Myocyte (in vitro differentiated cells): Measurements from ENCODE around the gene ELK3. TPM values are rescaled to one million over a fixed set of nuclear protein-coding genes. Genes with fewer than 3 reads are reported as not detected.

Source experiments
- DNase-seq: peaks from one replicate; pipeline ENCODE4 v3.0.0-alpha.2; 2012; ENCODE audit warnings: low read depth
- total RNA-seq: library from RNA; depleted of rRNA; stranded (reverse); fragments of >200 nt; gene quantifications from 2 replicates; pipeline ENCODE4 v1.2.3, GENCODE V29; 2014

Gene ELK3
- total RNA-seq, 1 donor from 2014 or later, result 22.5 TPM

DNA sequence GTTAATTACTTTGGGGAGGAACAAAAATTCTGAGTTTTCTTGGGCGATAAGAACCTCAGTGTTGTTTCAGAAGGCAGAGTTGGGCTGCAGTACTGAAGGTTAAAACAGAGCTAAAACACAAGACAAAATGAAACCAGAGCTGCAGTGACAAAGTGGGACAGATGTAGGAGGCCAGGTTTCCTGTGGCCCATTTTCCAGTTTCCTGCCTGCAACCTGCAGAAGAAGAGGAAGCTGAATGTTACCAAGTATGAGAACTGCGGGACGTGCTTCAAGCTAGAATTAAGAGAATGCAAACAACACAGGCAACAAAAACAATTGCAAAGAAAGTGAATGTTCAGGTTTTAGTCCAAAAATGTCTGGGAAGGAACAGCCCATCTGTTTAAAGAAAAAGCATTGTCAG lies 17.8 kb downstream of the ELK3 start:
- DNase-seq, result peak; percentile 33

DNA sequence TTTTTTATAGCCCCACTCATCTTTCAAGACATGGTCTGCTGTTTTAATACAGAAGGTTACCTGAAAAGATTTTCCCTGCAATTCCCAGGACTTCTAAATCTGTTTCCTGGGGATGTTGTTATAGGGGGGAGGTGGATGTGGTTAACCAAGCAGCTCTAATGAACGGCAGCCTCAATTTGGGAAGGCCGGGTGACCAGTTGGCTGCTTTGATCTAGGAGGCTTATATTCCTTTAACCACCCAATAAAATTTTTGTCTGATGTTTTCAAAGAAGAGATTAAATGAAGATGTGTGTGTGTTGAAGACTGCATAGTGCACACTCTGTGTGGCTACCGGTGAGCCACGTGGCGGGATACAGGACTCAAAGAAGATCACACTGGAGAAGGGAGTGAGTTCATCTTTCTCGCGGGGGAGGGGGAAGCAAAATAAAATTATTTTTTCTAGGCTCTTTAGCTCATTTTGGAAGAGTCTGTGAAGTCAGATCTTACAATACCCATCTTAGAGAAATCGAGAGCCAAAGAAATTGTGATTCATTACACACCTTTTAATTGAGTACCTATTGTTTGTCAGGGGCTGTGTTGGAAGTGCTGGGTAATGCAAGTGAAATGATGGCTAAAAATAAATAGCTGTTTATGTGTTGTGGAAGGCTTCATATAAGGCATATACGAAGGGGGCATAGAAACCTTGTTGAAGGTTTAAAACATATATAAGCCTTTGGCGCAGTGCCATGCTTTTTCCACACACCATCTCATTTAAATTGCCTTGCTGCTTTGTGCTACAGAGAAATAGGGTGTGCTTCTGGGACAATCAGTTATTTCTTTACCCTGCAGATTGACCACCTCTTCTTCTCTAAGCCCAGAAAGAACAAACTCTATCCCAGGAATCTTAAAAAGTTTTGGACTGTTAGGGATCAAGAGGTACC lies 18.5 kb downstream of the ELK3 start:
- DNase-seq, result peak; percentile 25

DNA sequence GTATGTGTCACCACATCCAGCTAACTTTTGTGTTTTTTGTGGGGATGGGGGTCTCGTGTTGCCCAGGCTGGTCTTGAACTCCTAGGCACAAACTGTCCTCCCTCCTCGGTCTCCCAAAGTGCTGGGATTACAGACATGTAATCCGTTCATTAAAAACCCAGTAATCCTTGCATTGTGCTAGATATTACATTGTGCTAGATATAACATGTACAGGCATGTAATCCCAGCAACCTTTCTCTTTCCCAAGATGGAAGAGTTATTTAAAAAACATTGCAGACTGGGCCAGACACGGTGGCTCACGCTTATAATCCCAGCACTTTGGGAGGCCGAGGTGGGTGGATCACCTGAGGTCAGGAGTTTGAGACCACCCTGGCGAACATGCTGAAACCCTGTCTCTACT lies 19.7 kb downstream of the ELK3 start:
- DNase-seq, result no peak

DNA sequence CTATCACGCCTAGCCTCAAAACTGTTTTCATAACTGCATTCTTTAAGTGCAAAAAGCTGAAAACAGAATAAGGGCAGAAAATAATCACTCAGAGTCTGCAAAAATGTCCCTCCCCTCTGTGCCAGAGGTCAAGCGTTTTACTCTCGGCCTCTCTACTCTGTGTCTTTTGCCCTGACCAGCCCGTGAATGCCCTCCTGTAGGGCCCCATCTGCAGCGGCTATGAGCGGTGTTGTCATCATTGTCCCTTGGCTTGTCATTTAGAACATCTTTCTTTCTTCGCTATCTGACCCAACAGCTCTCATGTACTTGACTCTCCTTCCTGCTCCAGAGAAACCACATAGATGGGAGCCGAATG lies 21.7 kb downstream of the ELK3 start:
- no peak for DNase-seq

DNA sequence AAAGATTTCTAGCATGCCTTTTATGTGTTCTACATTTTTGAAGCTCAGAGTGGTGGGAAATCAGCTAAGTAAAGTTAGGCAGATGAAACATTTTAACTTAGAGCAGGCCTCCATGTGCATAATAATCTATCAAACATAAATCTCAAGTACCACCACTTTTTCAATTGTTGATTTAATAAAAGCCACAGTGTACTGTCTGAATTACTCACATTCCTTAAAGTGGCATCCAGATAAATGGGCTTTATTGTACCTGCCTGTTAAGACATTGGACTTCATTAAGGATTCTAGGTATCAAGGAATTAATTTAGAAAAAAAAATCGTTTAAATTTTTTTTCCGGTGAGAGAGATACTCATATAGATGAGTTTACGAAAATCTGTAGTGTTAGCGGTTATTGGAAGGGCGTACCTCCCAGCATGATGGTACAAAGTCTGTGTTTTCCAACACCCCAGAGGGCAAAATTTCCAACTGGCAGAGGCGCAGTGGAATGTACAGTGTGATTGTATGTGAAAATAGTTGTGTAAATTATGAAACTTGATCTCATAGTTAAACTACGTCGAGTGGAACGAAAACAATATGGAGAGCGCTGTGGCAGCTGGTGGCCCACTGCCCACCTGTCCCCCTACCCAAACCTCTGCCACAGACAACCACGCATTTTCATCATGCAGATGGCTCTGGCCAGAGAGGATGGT lies 25.0 kb downstream of the ELK3 start:
- no peak for DNase-seq

DNA sequence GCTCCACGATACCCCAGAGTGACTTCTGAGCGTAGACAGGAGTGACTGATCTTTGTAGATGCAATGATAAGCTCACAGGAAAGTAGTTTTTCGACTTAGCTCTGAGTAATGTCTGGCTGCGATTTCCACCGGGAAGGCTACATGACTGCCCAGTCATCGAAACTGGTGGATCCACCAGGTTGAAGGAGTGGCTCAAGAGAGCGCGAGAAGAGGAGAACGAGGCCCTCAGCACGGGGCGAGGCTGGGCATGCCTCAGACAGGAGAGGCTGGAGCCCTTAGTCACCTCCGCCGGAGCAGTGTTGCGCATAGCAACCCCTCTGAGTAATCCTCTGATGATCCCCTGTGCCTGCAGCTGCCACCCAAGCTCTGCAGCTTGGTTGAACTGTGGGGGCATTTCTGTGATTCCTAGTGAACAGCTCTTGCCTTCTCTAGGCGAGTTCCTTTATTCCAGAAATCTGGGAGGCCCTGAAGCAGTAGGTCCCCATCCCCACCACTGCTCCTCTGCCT lies 25.6 kb downstream of the ELK3 start:
- peak; percentile 99 for DNase-seq

DNA sequence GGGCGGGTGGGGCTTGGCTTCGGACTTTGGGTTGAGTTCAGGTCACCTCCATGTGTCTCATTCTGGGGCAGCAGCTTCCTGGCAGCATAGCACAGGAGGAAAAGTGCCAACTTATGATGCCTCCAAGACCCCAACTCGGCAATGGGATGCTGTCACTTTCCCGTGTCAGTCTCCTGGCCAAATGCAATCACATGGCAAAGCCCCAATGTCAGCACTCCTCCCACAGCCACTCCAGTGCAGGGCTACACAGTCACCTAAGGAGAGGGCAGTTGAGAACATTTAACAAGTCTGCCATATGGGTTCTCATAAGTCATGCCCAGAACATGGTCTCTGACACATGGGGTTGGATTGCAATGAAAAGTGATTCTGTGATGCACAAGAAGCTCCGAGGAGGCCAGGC lies 26.7 kb downstream of the ELK3 start:
- peak; percentile 94 for DNase-seq

DNA sequence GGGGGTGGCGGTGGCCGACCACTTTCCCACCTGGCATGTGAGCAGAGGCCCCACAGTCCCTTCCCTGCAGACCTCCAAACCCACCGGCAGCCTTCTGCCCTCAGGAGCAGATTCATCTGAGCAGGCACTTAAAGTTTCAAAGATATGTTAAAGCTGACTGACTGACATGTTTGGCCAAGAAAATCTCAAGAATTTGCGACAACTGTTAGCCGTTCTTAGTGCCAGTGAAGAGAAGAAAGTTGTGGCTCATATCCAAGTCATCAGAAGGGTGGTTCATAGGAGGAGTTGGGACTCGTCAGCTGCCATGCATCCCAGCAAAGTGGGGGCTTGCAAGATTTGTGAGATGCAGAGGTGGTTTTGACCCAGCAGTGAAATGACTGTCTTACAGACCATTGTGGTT lies 27.2 kb downstream of the ELK3 start:
- peak; percentile 96 for DNase-seq

DNA sequence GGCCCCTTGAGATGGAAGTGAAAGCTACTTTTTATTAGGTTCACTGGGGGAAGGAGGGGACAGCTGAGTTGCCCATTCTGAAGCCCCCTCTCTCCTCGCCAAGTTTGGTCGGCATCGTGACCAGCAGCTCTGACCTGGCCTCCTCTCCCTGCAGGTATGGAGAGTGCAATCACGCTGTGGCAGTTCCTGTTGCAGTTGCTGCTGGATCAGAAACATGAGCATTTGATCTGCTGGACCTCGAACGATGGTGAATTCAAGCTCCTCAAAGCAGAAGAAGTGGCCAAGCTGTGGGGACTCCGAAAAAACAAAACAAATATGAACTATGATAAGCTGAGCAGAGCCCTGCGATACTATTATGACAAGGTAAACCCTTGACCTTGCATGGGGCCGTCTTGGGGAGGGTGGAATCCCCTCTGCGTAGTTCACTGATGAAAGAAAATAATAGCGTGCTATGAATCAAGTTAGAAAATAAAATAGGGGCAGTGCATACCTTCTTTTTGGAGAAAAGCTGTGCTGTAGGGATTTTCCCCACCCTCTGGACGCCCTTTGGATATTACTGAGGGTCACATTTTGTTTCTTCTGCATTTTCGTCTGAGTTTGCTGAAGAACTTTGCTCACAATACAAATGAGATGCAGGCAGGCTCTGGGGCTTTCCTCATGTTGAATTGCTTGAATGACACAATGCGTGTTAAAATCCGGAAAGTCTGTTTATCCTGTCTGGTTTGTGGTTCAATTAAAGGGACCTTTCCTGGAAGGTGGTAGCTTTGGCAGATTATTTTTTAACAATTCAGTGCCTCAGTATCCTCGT lies 29.4 kb downstream of the ELK3 start:
- DNase-seq, result no peak

DNA sequence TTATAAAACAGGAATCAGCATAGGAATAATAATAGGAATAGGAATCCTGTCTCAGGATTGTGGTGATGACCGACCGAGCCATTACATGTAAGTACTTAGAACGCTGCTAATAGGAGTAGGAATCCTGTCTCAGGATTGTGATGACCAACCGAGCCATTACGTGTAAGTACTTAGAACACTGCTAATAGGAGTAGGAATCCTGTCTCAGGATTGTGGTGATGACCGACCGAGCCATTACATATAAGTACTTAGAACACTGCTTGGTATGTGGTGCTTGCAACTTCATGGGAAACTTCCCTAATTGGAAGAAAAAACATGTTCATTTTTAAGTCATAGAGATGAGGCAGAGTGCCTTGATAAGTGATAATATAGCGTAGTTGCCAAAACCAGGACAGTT lies 30.0 kb downstream of the ELK3 start:
- no peak for DNase-seq

DNA sequence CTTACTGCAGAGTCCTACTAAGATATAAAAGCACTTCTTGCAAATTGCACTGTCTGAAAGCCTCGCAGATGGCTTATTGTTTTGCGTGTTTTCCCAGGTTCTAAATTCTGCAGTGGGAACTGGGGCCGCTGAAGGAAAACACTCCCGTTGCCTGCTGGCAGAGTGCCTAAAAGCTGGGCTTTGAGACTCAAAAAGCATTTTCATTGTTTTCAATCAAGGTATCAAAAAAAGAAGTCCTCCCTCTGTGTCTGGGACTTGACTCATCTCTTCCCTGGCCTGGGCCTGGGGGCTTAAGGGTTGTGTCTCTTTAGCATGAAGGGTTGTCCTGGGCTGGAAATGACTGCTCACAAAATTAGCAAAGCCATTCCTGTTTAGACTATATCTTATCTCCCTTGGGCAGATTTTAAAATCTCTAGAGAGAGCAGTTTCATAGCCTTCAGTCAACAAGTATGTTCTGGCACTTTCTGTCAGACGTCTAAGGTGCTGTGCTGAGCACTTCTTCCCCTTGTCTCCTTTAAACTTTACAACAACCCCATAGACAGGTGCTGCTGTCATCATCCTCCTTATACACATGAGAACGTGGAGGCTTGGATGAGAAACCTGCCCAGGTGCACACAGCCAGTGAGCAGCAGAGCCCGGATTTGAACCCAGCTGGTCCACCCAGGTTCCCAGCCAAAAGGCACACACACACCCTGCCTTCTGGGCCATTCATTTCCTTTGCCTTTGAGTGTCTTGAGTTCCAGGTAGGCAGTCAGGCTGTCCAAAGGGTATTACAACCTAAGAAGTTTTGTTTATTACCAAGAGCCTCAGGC lies 31.1 kb downstream of the ELK3 start:
- no peak for DNase-seq

DNA sequence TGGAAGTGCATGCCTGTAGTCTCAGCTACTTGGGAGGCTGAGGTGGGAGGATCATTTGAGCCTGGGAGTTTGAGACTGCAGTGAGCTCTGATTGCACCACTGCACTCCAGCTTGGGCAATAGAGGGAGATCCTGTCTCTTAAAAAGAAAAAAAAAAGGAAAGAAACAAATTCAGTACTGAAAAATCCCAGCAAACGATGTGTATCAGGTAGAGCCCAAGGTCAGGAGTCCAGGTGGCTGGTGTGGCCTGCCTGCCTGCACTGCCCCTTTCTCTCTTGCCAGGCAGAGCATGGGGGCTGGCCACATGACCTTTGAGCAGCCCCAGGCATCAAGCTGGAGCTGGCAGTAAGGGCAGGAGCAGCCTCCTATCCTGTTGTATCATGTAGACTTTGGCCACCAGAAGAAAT lies 31.8 kb downstream of the ELK3 start:
- no peak for DNase-seq

DNA sequence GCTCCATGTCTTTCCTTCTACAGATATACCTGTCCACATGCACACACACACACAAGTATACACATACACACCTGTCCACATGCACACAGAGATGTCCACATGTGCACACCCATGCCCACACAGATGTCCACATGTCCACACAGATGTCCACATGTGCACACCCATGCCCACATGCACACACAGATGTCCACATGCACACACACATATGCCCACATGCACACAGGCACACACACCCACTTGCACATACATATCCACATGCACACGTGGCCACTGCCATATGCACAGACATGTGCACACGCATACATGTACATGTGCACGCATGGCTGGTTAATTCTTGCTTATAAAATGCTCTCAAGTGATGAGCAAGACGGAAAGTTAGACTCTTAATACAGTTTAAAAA lies 32.2 kb downstream of the ELK3 start:
- no peak for DNase-seq

DNA sequence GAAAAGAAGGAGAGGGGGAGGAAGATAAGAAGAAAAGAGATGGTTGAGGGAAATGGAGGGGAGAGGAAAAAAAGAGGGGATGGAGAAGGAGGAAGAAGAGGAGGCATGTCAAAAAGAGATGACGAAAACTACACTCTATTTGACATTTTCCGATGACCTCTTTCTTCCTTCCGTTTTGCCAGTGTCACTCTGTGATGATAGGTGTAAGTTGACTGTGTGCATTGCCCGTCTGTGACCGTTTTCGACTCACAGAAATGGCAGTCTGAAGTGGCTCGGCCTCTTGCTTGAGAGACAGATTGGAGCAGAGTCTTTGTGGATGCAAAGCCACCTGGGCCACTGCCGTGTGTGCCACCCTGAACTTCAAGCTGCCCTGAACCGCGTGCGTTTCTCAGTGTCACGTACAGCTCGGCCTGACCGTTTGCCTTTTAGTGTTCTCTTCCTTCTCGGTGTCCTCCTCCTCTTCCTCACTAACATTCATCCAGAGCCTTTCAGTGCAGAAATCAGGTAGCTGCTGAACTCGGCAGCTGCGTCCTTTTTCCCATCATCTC lies 32.7 kb downstream of the ELK3 start:
- DNase-seq, result no peak

DNA sequence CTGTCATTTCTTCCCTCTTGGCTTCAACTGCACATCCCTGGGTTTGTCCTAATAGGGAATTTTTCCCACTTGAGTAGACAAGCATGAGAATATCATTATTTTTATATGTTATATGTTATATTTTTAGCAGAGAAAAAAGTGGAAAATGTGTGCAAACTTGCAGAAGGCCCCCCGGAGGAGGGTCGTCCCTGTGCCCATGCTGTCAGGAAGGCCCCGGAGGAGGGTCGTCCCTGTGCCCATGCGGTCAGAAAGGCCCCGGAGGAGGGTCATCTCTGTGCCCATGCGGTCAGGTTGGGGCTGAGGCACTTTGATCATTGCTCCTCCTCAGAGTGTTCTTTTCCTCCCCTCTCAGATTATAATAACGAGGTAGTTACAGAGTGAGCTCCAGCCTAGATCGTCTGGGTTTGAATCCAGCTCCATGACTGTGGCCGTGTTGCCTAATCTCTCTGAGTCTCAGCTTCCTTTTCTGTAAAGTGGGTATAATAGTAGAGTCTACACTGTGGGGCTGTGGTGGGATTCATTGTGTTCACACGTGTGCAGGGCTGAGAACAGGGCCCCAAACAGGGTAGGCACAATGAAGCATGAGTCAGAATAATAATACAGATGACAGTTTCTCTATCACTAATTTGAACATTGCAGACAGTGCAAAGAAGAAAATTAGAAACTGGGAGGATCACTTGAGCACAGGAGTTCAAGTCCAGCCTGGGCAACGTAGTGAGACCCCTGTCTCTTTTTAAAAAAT lies 33.4 kb downstream of the ELK3 start:
- DNase-seq, result no peak

DNA sequence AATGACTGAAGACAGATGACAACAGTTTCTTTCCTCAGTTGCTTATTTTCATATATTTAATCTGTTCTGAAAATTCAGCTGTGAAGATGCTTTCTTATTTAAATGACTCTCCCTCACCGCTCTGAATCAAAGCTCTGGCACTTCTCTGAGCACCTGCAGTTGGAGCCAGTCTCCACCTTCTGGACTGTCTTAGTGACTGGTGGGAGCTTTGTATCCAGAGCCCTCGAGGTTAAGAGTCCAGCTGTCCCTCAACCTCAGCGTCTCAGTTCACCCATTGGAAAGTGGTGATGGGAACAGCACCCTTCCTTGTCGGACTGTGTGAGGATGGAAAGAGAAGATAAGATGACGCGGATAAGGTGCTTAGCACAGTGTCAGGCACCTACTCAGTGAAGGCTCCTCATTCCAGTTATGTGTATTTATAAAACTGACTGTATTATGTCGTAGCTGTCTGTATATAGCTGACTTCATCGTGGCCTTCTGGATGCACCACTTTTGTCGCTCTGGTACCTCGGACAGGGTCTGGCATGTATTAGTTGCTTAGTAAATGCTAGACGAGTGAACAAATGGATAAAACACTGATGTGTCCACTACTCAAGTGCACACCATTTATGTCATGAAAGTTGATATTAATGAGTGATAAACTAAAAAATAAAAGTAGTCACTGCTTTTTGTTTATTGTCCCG lies 34.5 kb downstream of the ELK3 start:
- DNase-seq, result peak; percentile 58

DNA sequence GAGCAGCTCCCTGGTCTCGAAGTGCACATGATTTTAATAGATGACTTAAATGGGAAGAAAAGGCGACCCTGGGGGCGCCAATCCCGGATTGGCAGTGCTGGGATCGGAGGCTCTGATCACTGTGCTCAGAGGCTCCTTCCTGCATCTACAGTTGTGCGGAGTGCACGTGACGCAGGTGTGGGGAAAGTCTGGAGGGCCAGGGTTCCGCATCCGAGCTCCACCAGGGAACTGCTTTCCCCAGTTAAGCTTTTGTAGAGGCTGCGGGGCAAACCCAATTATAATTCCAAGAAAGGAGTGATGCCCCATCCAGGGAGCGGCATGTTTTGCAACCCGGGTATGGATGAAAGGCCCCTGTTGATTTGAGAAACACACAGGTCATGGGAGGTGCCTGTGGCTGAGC lies 36.5 kb downstream of the ELK3 start:
- DNase-seq, result no peak

DNA sequence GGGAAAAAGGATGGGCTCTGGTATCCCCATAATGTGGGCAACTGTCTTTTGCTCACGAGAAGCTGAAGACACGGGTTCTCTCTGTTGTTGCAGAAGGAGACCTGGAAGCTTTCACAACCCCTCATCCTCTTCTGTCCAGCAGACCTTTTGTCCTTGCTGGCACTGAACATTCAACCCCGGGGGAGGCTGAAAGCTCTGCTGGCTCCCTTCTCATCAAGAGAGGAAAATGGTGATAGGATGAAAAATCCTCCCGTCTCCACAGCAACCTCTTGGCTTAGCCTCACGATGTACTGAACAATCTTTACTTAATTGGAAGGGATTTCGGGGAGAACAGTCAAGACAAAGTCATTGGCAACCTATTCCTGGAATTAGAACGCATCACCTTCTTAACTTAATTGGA lies 39.0 kb downstream of the ELK3 start:
- no peak for DNase-seq

DNA sequence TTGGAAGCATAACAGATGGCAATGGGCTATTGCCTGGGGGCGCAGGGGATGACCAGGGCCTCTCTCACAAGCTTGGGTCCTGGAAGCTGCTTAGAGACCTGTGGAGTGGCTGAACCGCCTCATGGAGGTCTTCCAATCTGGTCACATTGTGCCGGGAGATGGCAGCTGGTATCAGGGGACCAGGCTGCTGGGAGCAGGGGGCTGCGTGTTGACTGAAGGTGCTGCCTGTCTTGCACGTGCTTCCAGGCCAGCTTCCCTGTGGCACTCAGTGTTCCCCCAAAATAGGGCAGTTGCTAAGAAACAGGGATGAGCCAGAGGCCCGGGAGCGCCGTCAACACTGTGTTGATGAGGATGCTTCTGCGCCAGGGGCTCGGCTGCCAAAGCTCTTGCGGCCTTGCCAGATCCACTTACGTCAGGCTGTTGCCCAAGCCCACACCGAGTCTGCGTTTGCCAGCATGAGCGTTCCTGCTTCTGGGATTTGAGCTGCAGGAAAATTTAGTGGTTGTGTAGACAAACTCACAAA lies 39.8 kb downstream of the ELK3 start:
- DNase-seq, result peak; percentile 95
